Natural killer cell treated with Interleukin-12 subunit alpha and Interleukin-12 subunit beta and Interleukin-15 and Interleukin-18, amount 100 ng/mL, for 72 hours (primary cell): Measurements from ENCODE around the gene OTC. TPM values are rescaled to one million over a fixed set of nuclear protein-coding genes. Genes with fewer than 3 reads are reported as not detected.

Experiments used
- ATAC-seq, 2 donors: fragments of 150-1000 bp; cut with Tn5 transposase in 1 of 2; sonication (Bioruptor Pico), chemical (Tn5 transposase) in 1 of 2; 2 replicates each; pipeline ENCODE4 v1.10.0; 2021
- DNase-seq: peaks from one replicate; pipeline ENCODE4 v3.0.0; 2022; ENCODE audit warnings: low spot score
- H3K27ac Mint-ChIP-seq, 2 donors: 1 replicate in 1 of 2; 2 replicates in 1 of 2; pipeline ENCODE4 v1.8.0; 2022; ENCODE audit warnings: mixed read lengths in 2 of 2, mild to moderate bottlenecking in 1 of 2, moderate library complexity in 1 of 2
- H3K27me3 Mint-ChIP-seq, 2 donors: 1 replicate in 1 of 2; 2 replicates in 1 of 2; pipeline ENCODE4 v1.8.0; 2022; ENCODE audit warnings: mixed read lengths in 2 of 2
- H3K36me3 Mint-ChIP-seq: one replicate; pipeline ENCODE4 v1.8.0; 2022; ENCODE audit warnings: mixed read lengths
- H3K4me1 Mint-ChIP-seq, 2 donors: 1 replicate in 1 of 2; 2 replicates in 1 of 2; pipeline ENCODE4 v1.8.0; 2022; ENCODE audit warnings: low read depth in 2 of 2, mixed read lengths in 2 of 2, mild to moderate bottlenecking in 1 of 2
- H3K4me3 Mint-ChIP-seq: one replicate; pipeline ENCODE4 v1.8.0; 2022; ENCODE audit warnings: mixed read lengths
- H3K9me3 Mint-ChIP-seq: 2 replicates; pipeline ENCODE4 v1.8.0; 2022; ENCODE audit warnings: mixed read lengths
- total RNA-seq, 2 donors: library from RNA; stranded (reverse); gene quantifications; one replicate each; pipeline ENCODE4 v1.2.3, GENCODE V29; 2022

The OTC gene
- total RNA-seq, 2 donors from 2014 or later: not detected

- no peak for DNase-seq
- Mint-ChIP-seq H3K4me3 (no peak overlapping the region), H3K27me3 (peaks cover 10 to 16% of the 10 kb centered on the region in 2 donors), H3K4me1 (no peaks in the 10 kb centered on the region), H3K9me3 (no peaks in the 10 kb centered on the region), H3K36me3 (no peaks in the 10 kb centered on the region), H3K27ac (no peak overlapping the region)
- ATAC-seq: no peak
Observed at GRCh38 chrX:38375891-38376290, 23.5 kb downstream of the OTC start.

GRCh38 chrX:38376747-38377146 is 24.3 kb downstream of the OTC start:
- no peaks in the 10 kb centered on the region for H3K4me1 Mint-ChIP-seq
- H3K4me3 Mint-ChIP-seq: no peak overlapping the region
- H3K36me3 Mint-ChIP-seq: no peaks in the 10 kb centered on the region
- DNase-seq: no peak
- H3K27ac Mint-ChIP-seq: no peak overlapping the region
- ATAC-seq: no peak
- H3K9me3 Mint-ChIP-seq: no peaks in the 10 kb centered on the region
- H3K27me3 Mint-ChIP-seq: peaks cover 7 to 16% of the 10 kb centered on the region in 2 donors

GRCh38 chrX:38379088-38379487 is 26.7 kb downstream of the OTC start:
- Mint-ChIP-seq H3K9me3 (no peaks in the 10 kb centered on the region), H3K4me1 (no peaks in the 10 kb centered on the region), H3K27me3 (peaks cover 5 to 7% of the 10 kb centered on the region in 2 donors), H3K36me3 (no peaks in the 10 kb centered on the region), H3K27ac (no peak overlapping the region), H3K4me3 (no peak overlapping the region)
- DNase-seq (no peak), ATAC-seq (no peak)

GRCh38 chrX:38382663-38383062 is 30.3 kb downstream of the OTC start:
- Mint-ChIP-seq H3K4me3 (no peak overlapping the region), H3K4me1 (no peaks in the 10 kb centered on the region), H3K9me3 (no peaks in the 10 kb centered on the region), H3K27me3 (peaks cover 7 to 10% of the 10 kb centered on the region in 2 donors), H3K36me3 (no peaks in the 10 kb centered on the region), H3K27ac (no peak overlapping the region)
- ATAC-seq (no peak), DNase-seq (no peak)

GRCh38 chrX:38400389-38400910 is 48.0 kb downstream of the OTC start:
- DNase-seq (no peak), ATAC-seq (no peak)
- no peaks in the 10 kb centered on the region for H3K9me3 Mint-ChIP-seq
- H3K4me1 Mint-ChIP-seq: no peaks in the 10 kb centered on the region
- no peak overlapping the region for H3K4me3 Mint-ChIP-seq
- H3K27me3 Mint-ChIP-seq: peaks cover 0 to 12% of the 10 kb centered on the region in 2 donors
- no peaks in the 10 kb centered on the region for H3K36me3 Mint-ChIP-seq
- no peak overlapping the region for H3K27ac Mint-ChIP-seq

GRCh38 chrX:38402118-38402517 is 49.7 kb downstream of the OTC start:
- no peak overlapping the region for H3K4me3 Mint-ChIP-seq
- no peak overlapping the region for H3K27ac Mint-ChIP-seq
- peaks cover 6 to 14% of the 10 kb centered on the region in 2 donors for H3K27me3 Mint-ChIP-seq
- H3K36me3 Mint-ChIP-seq: no peaks in the 10 kb centered on the region
- DNase-seq: no peak
- no peak for ATAC-seq
- H3K4me1 Mint-ChIP-seq: no peaks in the 10 kb centered on the region
- H3K9me3 Mint-ChIP-seq: no peaks in the 10 kb centered on the region

- H3K36me3 Mint-ChIP-seq: no peaks in the 10 kb centered on the region
- H3K4me3 Mint-ChIP-seq: no peak overlapping the region
- H3K27me3 Mint-ChIP-seq: peaks cover 20 to 23% of the 10 kb centered on the region in 2 donors
- H3K27ac Mint-ChIP-seq: no peak overlapping the region
- no peaks in the 10 kb centered on the region for H3K4me1 Mint-ChIP-seq
- DNase-seq: no peak
- H3K9me3 Mint-ChIP-seq: no peaks in the 10 kb centered on the region
- ATAC-seq: no peak
Observed at GRCh38 chrX:38403834-38404233, 51.4 kb downstream of the OTC start.

GRCh38 chrX:38407126-38407525 is 54.7 kb downstream of the OTC start:
- H3K9me3 Mint-ChIP-seq: no peaks in the 10 kb centered on the region
- no peaks in the 10 kb centered on the region for H3K4me1 Mint-ChIP-seq
- no peaks in the 10 kb centered on the region for H3K36me3 Mint-ChIP-seq

GRCh38 chrX:38409289-38409688 is 56.9 kb downstream of the OTC start:
- Mint-ChIP-seq H3K27me3 (peaks cover 20 to 23% of the 10 kb centered on the region in 2 donors), H3K9me3 (no peaks in the 10 kb centered on the region), H3K36me3 (no peaks in the 10 kb centered on the region), H3K27ac (no peak overlapping the region), H3K4me1 (no peaks in the 10 kb centered on the region), H3K4me3 (no peak overlapping the region)
- ATAC-seq (no peak), DNase-seq (no peak)

More at GRCh38 chrX:38407126-38407525, 54.7 kb downstream of the OTC start:
- DNase-seq (no peak), ATAC-seq (no peak)
- Mint-ChIP-seq H3K27me3 (peaks cover 20 to 23% of the 10 kb centered on the region in 2 donors), H3K27ac (no peak overlapping the region), H3K4me3 (no peak overlapping the region)

- Mint-ChIP-seq H3K4me1 (no peaks in the 10 kb centered on the region), H3K27me3 (peaks cover 5 to 6% of the 10 kb centered on the region in 2 donors), H3K27ac (no peak overlapping the region), H3K4me3 (no peak overlapping the region), H3K9me3 (no peaks in the 10 kb centered on the region), H3K36me3 (no peaks in the 10 kb centered on the region)
- ATAC-seq (no peak), DNase-seq (no peak)
Observed at GRCh38 chrX:38426785-38427184, 74.4 kb downstream of the OTC start.

GRCh38 chrX:38431525-38431924 is 79.1 kb downstream of the OTC start:
- no peak for DNase-seq
- no peaks in the 10 kb centered on the region for H3K36me3 Mint-ChIP-seq
- ATAC-seq: no peak
- H3K27me3 Mint-ChIP-seq: peaks cover 8 to 16% of the 10 kb centered on the region in 2 donors
- no peaks in the 10 kb centered on the region for H3K4me1 Mint-ChIP-seq
- no peak overlapping the region for H3K27ac Mint-ChIP-seq
- H3K9me3 Mint-ChIP-seq: no peaks in the 10 kb centered on the region
- no peak overlapping the region for H3K4me3 Mint-ChIP-seq

- ATAC-seq (no peak), DNase-seq (no peak)
- Mint-ChIP-seq H3K36me3 (no peaks in the 10 kb centered on the region), H3K9me3 (no peaks in the 10 kb centered on the region), H3K4me1 (no peaks in the 10 kb centered on the region), H3K4me3 (no peak overlapping the region), H3K27me3 (peaks cover 8 to 19% of the 10 kb centered on the region in 2 donors), H3K27ac (no peak overlapping the region)
Observed at GRCh38 chrX:38435130-38435529, 82.7 kb downstream of the OTC start.

GRCh38 chrX:38437093-38437492 is 84.7 kb downstream of the OTC start:
- ATAC-seq (no peak), DNase-seq (no peak)
- no peaks in the 10 kb centered on the region for H3K4me1 Mint-ChIP-seq
- H3K27ac Mint-ChIP-seq: no peak overlapping the region
- peaks cover 0 to 13% of the 10 kb centered on the region in 2 donors for H3K27me3 Mint-ChIP-seq
- H3K9me3 Mint-ChIP-seq: no peaks in the 10 kb centered on the region
- no peak overlapping the region for H3K4me3 Mint-ChIP-seq
- H3K36me3 Mint-ChIP-seq: no peaks in the 10 kb centered on the region

GRCh38 chrX:38438321-38438720 is 85.9 kb downstream of the OTC start:
- Mint-ChIP-seq H3K4me3 (no peak overlapping the region), H3K36me3 (no peaks in the 10 kb centered on the region), H3K9me3 (no peaks in the 10 kb centered on the region), H3K4me1 (no peaks in the 10 kb centered on the region), H3K27me3 (peaks cover 0 to 10% of the 10 kb centered on the region in 2 donors), H3K27ac (no peak overlapping the region)
- no peak for DNase-seq
- no peak for ATAC-seq

GRCh38 chrX:38452603-38453002 is 100.2 kb downstream of the OTC start:
- peaks cover 0 to 18% of the 10 kb centered on the region in 2 donors for H3K27me3 Mint-ChIP-seq
- H3K27ac Mint-ChIP-seq: no peak overlapping the region
- no peaks in the 10 kb centered on the region for H3K4me1 Mint-ChIP-seq
- no peak overlapping the region for H3K4me3 Mint-ChIP-seq
- ATAC-seq (no peak), DNase-seq (no peak)
- no peaks in the 10 kb centered on the region for H3K9me3 Mint-ChIP-seq
- H3K36me3 Mint-ChIP-seq: no peaks in the 10 kb centered on the region
